Measurements from ENCODE around the gene RAD9A.

Gene RAD9A

DNA sequence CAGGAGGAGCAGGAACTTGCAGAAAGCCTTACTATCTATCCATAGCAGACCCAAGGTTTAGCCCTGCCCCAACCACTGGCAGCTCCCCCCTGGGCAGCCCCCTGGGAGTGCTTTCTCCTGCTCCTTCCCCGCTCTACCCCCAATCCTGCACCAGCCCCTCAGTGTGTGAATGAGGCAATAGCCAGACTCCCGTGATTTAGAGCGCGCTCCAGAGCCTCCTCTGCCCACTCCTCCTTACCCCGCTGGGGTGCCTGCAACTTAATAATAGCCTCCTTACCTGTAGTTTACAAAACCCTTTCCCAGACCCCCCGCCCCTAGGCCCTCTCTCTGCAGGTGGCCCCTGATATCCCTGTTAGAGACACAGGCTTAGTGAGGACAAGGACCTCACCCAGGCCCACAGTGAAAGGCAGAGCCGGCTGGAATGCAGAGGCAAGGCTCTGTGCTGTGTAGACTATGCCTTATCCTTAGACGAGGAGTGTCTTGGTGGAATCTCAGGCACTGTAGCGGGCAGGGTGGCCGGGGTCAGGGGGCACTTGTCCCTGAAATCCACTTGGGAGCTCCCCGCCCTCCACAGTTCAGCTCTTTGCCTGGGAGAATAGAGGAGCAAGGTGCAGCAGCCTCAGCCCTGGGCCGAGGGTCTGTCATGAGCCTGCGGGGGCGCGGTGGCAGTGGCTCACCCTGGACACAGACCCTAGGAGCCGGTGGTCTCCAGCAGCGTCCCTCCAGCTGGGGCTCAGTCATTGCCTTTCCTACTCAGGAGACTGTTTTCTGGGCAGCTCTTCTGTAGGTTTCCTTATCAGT, 19.4 kb downstream of the RAD9A start:
- no peak for DNase-seq

DNA sequence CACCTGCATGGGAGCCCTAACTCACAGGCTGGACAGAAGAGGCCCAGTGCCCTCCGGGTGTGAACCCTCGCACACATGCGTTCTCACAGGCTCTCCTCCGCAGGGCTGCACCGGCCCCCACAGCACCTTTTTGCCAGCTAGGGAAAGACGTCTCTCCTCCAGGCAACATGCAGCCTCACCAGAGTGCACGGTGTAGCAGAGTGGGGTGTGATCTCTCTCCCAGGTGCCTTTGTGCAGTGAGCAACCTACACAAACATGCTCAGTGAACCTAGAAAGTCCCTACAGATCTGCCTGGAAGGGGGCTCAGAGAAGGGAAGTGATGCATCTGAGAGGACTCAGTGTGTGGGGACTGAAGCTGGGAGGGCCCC, 20.0 kb downstream of the RAD9A start:
- DNase-seq: peak in 1 of 2 experiments; percentile 25

GRCh38 chr11:67412495-67413179, 20.9 kb downstream of the RAD9A start:
- no peak for DNase-seq

DNA sequence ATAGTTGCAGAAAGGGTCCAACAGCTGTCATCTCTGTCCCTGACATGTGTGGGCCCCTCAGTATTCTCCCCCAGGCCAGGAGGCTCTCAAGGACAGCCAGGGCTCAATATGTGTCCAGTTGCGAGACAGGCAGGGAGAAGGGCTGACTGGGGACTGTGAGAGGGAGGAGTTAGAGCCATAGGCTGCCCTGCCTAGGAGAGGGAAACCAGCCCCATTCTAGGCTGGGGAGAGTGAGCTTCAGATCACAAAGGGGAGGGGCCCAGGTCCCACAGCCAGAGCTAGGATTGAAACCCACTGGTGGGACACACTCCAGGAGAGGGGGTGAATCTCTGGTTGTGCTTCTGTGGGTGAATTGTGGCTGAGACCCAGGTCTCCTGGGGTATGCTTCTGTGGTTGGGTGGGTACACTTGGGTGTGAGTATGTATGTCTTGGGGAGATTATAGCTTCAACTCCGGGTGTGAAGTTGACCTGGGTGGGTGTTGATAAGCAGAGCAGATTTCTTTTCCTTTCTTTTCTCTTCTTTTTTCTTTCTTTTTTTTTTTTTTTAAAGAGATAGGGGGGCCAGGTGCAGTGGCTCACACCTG, 21.6 kb downstream of the RAD9A start:
- no peak for DNase-seq

- no peak for DNase-seq
These were observed 23.9 kb downstream of the RAD9A start, which contains the start of gene CARNS1 for GRCh38 chr11:67415501-67416304. TSS of gene CARNS1 (plus strand) at chr11:67415678. CDS start at chr11:67416200, 522 bp downstream.

- DNase-seq: peak in 1 of 2 experiments; percentile 58
These were observed 24.9 kb downstream of the RAD9A start for GRCh38 chr11:67416416-67417335.

DNA sequence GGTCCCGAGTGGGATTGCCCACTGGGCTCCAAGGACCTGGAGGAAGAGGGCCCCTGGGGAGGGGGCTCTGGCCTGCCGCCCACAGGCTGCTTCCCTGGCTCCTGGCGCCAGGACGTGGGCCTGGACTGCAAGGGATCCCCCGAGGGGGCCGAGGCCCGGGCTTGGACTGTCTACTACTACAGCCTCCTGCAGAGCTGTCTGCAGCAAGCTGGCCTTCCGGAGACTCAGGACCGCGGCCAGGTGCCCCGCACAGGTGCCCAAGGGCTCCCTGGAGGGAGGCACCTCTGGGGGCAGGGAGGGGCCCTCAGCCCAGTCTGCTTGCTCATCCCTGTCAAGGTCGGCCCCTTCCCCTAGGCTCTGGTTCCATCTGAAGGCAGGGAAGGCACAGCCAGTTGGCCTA, 25.6 kb downstream of the RAD9A start:
- no peak for DNase-seq

DNA sequence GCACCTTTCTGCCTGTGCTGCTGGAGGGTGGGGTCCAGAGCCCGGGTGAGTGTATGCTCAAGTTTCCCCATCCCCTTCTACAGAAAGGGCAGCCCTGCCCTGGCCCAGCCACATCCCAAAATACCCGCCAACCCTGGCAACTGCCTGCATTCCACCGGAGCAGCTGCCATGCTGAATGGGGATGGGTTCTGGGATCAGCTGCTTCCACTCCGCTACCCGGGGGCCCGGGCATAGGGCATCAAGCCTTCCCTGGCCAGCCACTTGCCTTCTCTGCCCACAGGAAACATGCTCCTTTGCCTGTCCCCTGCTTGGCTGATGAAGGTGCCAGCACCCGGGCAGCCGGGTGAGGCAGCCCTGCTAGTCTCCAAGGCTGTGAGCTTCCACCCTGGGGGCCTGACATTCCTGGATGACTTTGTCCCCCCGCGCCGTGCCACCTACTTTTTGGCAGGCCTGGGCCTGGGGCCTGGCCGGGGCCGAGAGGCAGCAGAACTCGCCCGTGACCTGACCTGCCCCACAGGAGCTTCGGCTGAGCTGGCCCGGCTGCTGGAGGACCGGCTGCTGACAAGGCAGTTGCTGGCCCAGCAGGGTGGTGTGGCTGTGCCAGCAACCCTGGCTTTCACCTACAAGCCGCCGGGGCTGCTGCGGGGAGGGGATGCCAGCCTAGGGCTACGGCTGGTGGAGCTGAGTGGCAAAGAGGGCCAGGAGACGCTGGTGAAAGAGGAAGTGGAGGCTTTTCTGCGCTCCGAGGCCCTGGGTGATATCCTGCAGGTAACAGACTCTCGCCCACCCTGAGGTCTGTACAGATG, 26.9 kb downstream of the RAD9A start:
- peak in 1 of 2 experiments; percentile 41 for DNase-seq

DNA sequence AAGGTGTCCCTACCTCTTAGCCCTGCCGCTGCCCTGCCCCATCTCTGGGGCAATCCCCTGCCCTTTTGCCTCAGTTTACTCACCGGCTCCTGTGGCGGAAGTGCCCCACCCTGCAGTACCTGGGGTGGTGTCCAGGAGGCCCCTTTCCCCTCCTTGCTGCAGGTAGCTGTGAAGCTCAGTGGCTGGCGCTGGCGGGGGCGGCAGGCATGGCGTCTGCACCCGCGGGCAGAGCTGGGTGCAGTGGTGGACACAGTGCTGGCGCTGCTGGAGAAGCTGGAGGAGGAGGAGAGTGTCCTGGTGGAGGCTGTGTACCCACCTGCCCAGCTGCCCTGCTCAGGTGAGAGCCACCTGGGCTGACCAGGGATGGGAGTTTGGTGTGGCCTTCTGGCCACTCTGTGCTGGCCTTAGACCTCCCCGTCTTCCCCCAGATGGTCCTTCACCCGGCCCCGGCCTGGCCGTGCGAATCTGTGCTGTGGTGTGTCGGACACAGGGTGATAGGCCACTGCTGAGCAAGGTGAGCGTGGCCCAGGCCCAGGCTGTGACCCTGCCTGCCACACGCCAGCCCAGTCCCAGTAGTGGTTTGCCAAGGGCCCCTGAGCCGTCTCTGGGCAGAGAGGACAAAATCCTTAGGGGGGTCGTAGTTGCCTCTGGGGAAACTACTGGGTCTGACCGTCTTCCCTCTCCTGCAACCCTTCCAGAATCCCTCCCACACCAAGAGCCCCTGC, 27.7 kb downstream of the RAD9A start:
- peak in 1 of 2 experiments; percentile 15 for DNase-seq

DNA sequence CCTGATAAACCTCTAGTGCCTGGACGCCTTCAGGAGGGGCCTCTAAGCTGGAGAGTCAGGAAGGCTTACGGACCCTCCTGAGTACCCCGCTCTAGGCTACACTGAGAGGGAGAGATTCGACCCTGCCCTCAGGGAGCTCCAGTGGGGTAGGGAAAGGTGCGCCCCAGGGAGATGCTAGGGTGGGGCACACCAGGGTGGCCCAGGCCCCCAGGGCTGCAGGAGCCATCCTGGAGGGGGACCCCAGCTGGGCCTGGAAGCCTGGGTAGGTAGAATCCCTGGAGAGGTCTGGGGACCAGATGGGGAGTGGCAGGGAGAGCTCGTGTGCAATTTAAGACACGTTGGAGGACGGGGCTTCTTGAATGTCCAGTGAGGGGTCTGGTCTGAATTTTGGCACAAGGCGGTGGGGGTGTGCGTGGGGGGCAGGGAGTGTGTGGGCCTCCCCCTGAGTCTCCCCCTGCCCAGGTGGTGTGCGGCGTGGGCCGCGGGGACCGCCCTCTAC, 28.4 kb downstream of the RAD9A start:
- peak in 1 of 2 experiments; percentile 21 for DNase-seq

- DNase-seq: peak; percentile 98 to 99
These were observed 29.1 kb downstream of the RAD9A start for GRCh38 chr11:67420646-67421429.

DNA sequence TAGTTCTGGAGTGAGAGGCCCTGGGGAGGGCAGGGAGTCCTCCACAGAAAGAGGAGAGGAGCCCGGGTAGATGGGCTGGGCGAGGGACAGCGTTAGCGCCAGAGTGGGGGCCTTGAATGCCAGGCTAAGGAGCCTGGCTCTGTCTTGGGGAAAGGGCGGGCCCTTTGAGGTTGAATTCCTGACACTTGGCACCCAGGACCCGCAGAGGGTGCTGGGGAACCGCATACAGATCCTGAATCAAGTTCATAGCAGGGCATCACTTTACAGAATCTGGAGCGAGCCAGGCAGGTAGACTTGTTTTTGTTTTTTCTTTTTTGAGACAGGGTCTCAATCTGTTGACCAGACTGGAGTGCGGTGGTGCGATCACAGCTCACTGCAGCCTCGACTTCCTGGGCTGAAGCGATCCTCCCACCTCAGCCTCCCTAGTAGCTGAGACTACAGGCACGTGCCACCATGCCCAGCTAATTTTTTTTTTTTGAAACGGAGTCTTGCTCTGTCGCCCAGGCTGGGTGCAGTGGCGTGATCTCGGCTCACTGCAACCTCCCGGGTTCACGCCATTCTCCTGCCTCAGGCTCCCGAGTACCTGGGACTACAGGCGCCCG, 29.7 kb downstream of the RAD9A start:
- DNase-seq: no peak

DNA sequence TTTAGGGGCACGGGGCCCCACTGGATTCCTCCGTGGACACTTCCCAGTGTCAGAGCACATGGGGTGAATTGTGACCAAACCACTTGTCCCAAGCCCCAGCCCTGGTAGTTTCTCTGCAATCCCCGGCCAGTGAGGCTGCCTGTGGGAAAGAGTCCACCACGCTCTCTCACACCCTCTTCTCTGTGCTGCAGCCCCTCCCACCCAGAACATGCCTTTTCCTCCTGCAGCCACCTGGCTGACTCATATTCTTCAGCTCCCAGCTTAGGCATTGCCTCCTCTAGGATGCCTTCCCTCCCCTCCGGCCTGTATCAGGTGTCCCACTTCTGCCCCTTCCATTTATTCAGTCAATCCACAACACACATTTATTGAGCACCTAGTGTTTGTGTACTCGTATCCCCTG, 31.1 kb downstream of the RAD9A start:
- DNase-seq: no peak

GRCh38 chr11:67423466-67423865, 31.7 kb downstream of the RAD9A start:
- no peak for DNase-seq

DNA sequence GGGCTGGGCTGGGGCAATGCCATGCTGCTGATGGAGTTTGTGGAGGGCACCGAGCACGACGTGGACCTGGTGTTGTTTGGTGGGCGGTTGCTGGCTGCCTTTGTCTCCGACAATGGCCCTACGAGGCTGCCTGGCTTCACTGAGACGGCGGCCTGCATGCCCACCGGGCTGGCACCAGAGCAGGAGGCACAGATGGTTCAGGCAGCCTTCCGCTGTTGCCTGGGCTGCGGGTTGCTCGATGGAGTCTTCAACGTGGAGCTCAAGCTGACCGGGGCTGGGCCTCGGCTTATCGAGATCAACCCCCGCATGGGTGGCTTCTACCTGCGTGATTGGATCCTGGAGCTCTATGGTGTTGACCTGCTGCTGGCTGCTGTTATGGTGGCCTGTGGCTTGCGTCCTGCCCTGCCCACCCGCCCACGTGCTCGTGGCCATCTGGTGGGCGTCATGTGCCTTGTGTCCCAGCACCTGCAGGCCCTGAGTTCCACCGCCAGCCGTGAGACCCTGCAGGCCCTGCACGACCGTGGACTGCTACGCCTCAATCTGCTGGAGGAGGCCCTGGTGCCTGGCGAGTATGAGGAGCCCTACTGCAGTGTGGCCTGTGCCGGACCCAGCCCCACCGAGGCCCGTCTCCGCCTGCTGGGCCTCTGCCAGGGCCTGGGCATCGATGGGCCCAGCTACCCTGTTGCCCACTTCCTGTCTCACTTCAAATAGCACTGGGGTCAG, 32.3 kb downstream of the RAD9A start:
- no peak for DNase-seq

- DNase-seq: peak in 1 of 2 experiments; percentile 54
These were observed 35.6 kb downstream of the RAD9A start for GRCh38 chr11:67427364-67427859.

DNA sequence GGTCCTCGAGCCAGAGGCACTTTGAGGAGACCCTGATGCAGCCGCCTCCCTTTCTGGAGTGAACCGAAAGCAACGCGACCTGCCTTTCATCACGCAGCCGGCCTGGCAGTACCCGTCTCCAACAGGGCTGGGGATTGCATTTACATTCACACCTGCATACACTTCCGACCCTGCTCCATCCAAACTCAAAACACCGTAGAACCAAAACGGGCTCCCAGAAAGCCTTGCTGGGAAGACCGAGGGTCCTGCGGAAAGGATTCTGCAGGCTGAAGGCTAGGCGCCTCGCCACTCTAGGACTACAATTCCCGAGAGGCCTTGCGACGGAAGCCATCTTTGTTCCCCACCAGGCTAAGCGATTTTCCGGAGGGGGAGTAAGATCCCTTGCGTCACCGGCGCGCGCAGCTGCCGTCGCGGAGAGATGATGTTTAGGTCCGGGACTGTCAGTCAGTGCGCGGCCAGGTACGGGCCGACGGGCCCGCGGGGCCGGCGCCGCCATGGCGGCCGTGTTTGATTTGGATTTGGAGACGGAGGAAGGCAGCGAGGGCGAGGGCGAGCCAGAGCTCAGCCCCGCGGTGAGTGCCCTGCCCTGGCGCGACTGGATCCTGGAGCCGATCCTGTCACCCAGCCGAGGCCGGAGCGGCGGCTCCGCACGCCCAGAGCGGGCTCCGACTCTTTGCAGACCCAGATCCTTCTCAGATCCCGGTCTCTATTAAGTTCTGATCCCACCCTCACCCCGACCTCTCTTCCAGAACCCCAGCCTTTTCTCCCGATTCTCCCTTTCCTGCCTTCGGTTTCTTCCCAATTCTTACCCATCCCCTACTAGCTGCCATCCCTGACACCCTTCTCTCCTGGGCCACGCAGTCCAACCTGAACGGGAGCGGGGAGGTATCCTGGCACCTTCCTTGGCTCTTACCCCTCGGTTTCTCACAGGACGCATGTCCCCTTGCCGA, 36.5 kb downstream of the RAD9A start, which contains the start of gene RPS6KB2:
Gene RPS6KB2, plus strand, starts transcription at position 443 of the 950 bp plus-strand sequence. Its CDS starts 52 bp downstream, at position 495.
- DNase-seq: peak; percentile 100

Data from activated CD4-positive, alpha-beta T cell treated with anti-CD3 and anti-CD28 coated beads, Interleukin-2, amount 50 U/mL, for 48 hours (primary cell).